Activated T-helper 1 cell treated with Interleukin-2 at 50 U/mL for 16 hours (primary cell): ENCODE measurements around the gene ZNF423.

Experiments used
- DNase-seq: peaks from one replicate; pipeline ENCODE4 v3.0.0-alpha.2; 2020; ENCODE audit warnings: low read depth

The ZNF423 gene

GRCh38 chr16:49491771-49492761 is 363.8 kb downstream of the ZNF423 start:
- peak; percentile 13 for DNase-seq

GRCh38 chr16:49491106-49491670 is 364.7 kb downstream of the ZNF423 start:
- DNase-seq: no peak

GRCh38 chr16:49490321-49490705 is 365.6 kb downstream of the ZNF423 start:
- no peak for DNase-seq

GRCh38 chr16:49489686-49490320 is 366.1 kb downstream of the ZNF423 start:
- DNase-seq: no peak

GRCh38 chr16:49488740-49489525 is 367.0 kb downstream of the ZNF423 start:
- DNase-seq: no peak

- no peak for DNase-seq
Observed at GRCh38 chr16:49488336-49488735, 367.6 kb downstream of the ZNF423 start.

- DNase-seq: no peak
Observed at GRCh38 chr16:49487746-49488145, 368.2 kb downstream of the ZNF423 start.

GRCh38 chr16:49486400-49486799 is 369.5 kb downstream of the ZNF423 start:
- no peak for DNase-seq

- DNase-seq: no peak
Observed at GRCh38 chr16:49485663-49486062, 370.2 kb downstream of the ZNF423 start.

- DNase-seq: no peak
Observed at GRCh38 chr16:49484936-49485335, 371.0 kb downstream of the ZNF423 start.

- no peak for DNase-seq
Observed at GRCh38 chr16:49484451-49484849, 371.5 kb downstream of the ZNF423 start.

- DNase-seq: no peak
Observed at GRCh38 chr16:49483651-49484450, 372.1 kb downstream of the ZNF423 start.

GRCh38 chr16:49483251-49483650 is 372.7 kb downstream of the ZNF423 start:
- DNase-seq: no peak

GRCh38 chr16:49482690-49483089 is 373.2 kb downstream of the ZNF423 start:
- no peak for DNase-seq

GRCh38 chr16:49478616-49479015 is 377.3 kb downstream of the ZNF423 start:
- DNase-seq: no peak

- no peak for DNase-seq
Observed at GRCh38 chr16:49478107-49478506, 377.8 kb downstream of the ZNF423 start.

GRCh38 chr16:49477250-49477895 is 378.5 kb downstream of the ZNF423 start:
- DNase-seq: no peak

- DNase-seq: no peak
Observed at GRCh38 chr16:49474741-49475140, 381.2 kb downstream of the ZNF423 start.

GRCh38 chr16:49473773-49474172 is 382.1 kb downstream of the ZNF423 start:
- no peak for DNase-seq

GRCh38 chr16:49473131-49473530 is 382.8 kb downstream of the ZNF423 start:
- no peak for DNase-seq

- DNase-seq: no peak
Observed at GRCh38 chr16:49472598-49472997, 383.3 kb downstream of the ZNF423 start.
